HG03354 (cell line): ENCODE results near the gene SIAH1.
"Not testable (repeated sequence)": the region's sequence is repeated elsewhere in the genome, so short reads cannot be mapped to it uniquely, and the experiment has no call there.

Experiments
- ATAC-seq: cut with Tn5 transposase; IDR thresholded peaks from one replicate; pipeline ENCODE4 v1.9.1; 2021; ENCODE audit warnings: mild to moderate bottlenecking; ENCODE audit not compliant: unreplicated experiment, poor library complexity, severe bottlenecking

SIAH1 gene

GRCh38 chr16:48342591-48342990 is 42.6 kb downstream of the SIAH1 start:
- no peak for ATAC-seq

- no peak for ATAC-seq
Observed at GRCh38 chr16:48340054-48340453, 45.2 kb downstream of the SIAH1 start.

- ATAC-seq: no peak
Observed at GRCh38 chr16:48335961-48336360, 49.3 kb downstream of the SIAH1 start.

- ATAC-seq: no peak
Observed at GRCh38 chr16:48334325-48334724, 50.9 kb downstream of the SIAH1 start.

- no peak for ATAC-seq
Observed at GRCh38 chr16:48332978-48333377, 52.2 kb downstream of the SIAH1 start.

GRCh38 chr16:48330841-48331192 is 54.4 kb downstream of the SIAH1 start:
- no peak for ATAC-seq

- ATAC-seq: no peak
Observed at GRCh38 chr16:48330189-48330840, 54.9 kb downstream of the SIAH1 start.

GRCh38 chr16:48329138-48329537 is 56.1 kb downstream of the SIAH1 start:
- no peak for ATAC-seq

- no peak for ATAC-seq
Observed at GRCh38 chr16:48326915-48327314, 58.3 kb downstream of the SIAH1 start.

GRCh38 chr16:48323783-48324775 is 61.1 kb downstream of the SIAH1 start:
- no peak for ATAC-seq

GRCh38 chr16:48321317-48322036 is 63.7 kb downstream of the SIAH1 start:
- ATAC-seq: no peak

- no peak for ATAC-seq
Observed at GRCh38 chr16:48318630-48319029, 66.6 kb downstream of the SIAH1 start.

GRCh38 chr16:48317614-48318315 is 67.4 kb downstream of the SIAH1 start:
- no peak for ATAC-seq

GRCh38 chr16:48317026-48317425 is 68.2 kb downstream of the SIAH1 start:
- no peak for ATAC-seq

GRCh38 chr16:48313905-48314304 is 71.3 kb downstream of the SIAH1 start:
- ATAC-seq: not testable (repeated sequence)

GRCh38 chr16:48310908-48311641 is 74.1 kb downstream of the SIAH1 start:
- no peak for ATAC-seq
